Lung (tissue), 12 donors: ENCODE measurements around the gene CDK12. TPM values are rescaled to one million over a fixed set of nuclear protein-coding genes. Genes with fewer than 3 reads are reported as not detected.

Experiments
- ATAC-seq: fragments of 200-7000 bp; cut with Tn5 transposase; one replicate; pipeline ENCODE4 v1.9.1; 2020; ENCODE audit warnings: moderate number of reproducible peaks; ENCODE audit not compliant: insufficient read depth, low FRiP score
- DNase-seq, 3 donors: peaks; one replicate each; pipeline ENCODE4 v3.0.0-alpha.2; 2013 to 2017
- H3K27ac ChIP-seq, 2 donors: one replicate each; pipeline ENCODE4 v1.5.1; 2013; ENCODE audit warnings: mild to moderate bottlenecking in 2 of 2, moderate library complexity in 2 of 2, control low read depth in 1 of 2, inconsistent platforms in 1 of 2, low read depth in 1 of 2, low read length in 1 of 2
- H3K27me3 ChIP-seq, 3 donors: one replicate each; pipeline ENCODE4 v1.5.1; 2013; ENCODE audit warnings: low read length in 2 of 3; ENCODE audit not compliant: control insufficient read depth in 3 of 3, insufficient read depth in 3 of 3
- H3K36me3 ChIP-seq, 4 donors: one replicate each; pipeline ENCODE4 v1.5.1; 2013; ENCODE audit warnings: low read length in 4 of 4, mild to moderate bottlenecking in 1 of 4, moderate library complexity in 1 of 4; ENCODE audit not compliant: control insufficient read depth in 4 of 4, insufficient read depth in 4 of 4
- H3K4me1 ChIP-seq, 5 donors: one replicate each; pipeline ENCODE4 v1.5.1; 2013; ENCODE audit warnings: low read length in 5 of 5, mild to moderate bottlenecking in 2 of 5, moderate library complexity in 1 of 5; ENCODE audit not compliant: control insufficient read depth in 5 of 5, insufficient read depth in 5 of 5
- H3K4me3 ChIP-seq: one replicate; pipeline ENCODE4 v1.5.1; 2013; ENCODE audit warnings: mild to moderate bottlenecking, control low read depth, moderate library complexity
- H3K9ac ChIP-seq, 2 donors: one replicate each; pipeline ENCODE4 v1.5.1; 2013; ENCODE audit warnings: low read length in 2 of 2, control low read depth in 1 of 2; ENCODE audit not compliant: insufficient read depth in 1 of 2
- H3K9me3 ChIP-seq, 4 donors: one replicate each; pipeline ENCODE4 v1.5.1; 2013; ENCODE audit warnings: low read length in 3 of 4, mild to moderate bottlenecking in 1 of 4, moderate library complexity in 1 of 4; ENCODE audit not compliant: control insufficient read depth in 4 of 4, insufficient read depth in 3 of 4
- WGBS, 2 donors: extraction: QIAGEN DNeasy Blood & Tissue Kit; methylation state at CpG; one replicate each; pipeline ENCODE4 v1.1.7; 2013; 5-methylcytosine and 5-hydroxymethylcytosine counted together
- polyA plus RNA-seq, 2 donors: library from polyadenylated mRNA; stranded (reverse); fragments of 200-250 nt; gene quantifications; one replicate each; pipeline ENCODE4 v1.2.1, GENCODE V29; 2013
- total RNA-seq, 2 donors: library from RNA; depleted of rRNA in 1 of 2; stranded (reverse); fragments of >200 nt in 1 of 2; gene quantifications; one replicate each; pipeline ENCODE4 v1.2.1, GENCODE V29; 2014 to 2021
- TF ChIP-seq, protein P1 (sequence below): IDR thresholded peaks from 2 replicates; pipeline ENCODE4 v1.5.1; 2012; ENCODE audit warnings: mild to moderate bottlenecking; ENCODE audit errors: control extremely low read depth, extremely low read depth
- donor health status: control.
- donor health status: control.
- donor health status: Bipolar disorder and iron deficiency.
- donor health status: healthy.
- donor health status: DM: yes; HTN: yes; CAD: no.

The CDK12 gene
- total and polyA plus RNA-seq, 4 donors = 12.3 to 56.2 (median 35.5) TPM

GRCh38 chr17:39556423-39556822 is 95.1 kb downstream of the CDK12 start:
- peaks cover 0 to 6% (median 0%) of the 10 kb centered on the region in 5 donors for H3K4me1 ChIP-seq
- H3K36me3 ChIP-seq = peaks cover 5 to 41% (median 25%) of the 10 kb centered on the region in 4 donors
- H3K27me3 ChIP-seq = no peaks in the 10 kb centered on the region
- WGBS, 2 donors = 59 to 94% methylated on average over 1 of the region's 1 CpG
- no peak for ATAC-seq
- peak; percentile 64 to 67 (median 66) for DNase-seq
- H3K9ac ChIP-seq = no peak overlapping the region
- no peaks in the 10 kb centered on the region for H3K9me3 ChIP-seq
- TF ChIP-seq, protein P1, sequence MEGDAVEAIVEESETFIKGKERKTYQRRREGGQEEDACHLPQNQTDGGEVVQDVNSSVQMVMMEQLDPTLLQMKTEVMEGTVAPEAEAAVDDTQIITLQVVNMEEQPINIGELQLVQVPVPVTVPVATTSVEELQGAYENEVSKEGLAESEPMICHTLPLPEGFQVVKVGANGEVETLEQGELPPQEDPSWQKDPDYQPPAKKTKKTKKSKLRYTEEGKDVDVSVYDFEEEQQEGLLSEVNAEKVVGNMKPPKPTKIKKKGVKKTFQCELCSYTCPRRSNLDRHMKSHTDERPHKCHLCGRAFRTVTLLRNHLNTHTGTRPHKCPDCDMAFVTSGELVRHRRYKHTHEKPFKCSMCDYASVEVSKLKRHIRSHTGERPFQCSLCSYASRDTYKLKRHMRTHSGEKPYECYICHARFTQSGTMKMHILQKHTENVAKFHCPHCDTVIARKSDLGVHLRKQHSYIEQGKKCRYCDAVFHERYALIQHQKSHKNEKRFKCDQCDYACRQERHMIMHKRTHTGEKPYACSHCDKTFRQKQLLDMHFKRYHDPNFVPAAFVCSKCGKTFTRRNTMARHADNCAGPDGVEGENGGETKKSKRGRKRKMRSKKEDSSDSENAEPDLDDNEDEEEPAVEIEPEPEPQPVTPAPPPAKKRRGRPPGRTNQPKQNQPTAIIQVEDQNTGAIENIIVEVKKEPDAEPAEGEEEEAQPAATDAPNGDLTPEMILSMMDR = no peak
- H3K27ac ChIP-seq = no peak overlapping the region
- no peak overlapping the region for H3K4me3 ChIP-seq

- Histone ChIP-seq H3K27ac (no peak overlapping the region), H3K4me3 (no peak overlapping the region), H3K9ac (no peak overlapping the region), H3K27me3 (no peaks in the 10 kb centered on the region), H3K36me3 (peaks cover 4 to 19% (median 8%) of the 10 kb centered on the region in 4 donors), H3K4me1 (peaks cover 0 to 29% (median 9%) of the 10 kb centered on the region in 5 donors), H3K9me3 (no peaks in the 10 kb centered on the region)
- TF ChIP-seq, protein P1 = no peak
- WGBS, 2 donors = 73 to 88% methylated on average over 1 of the region's 1 CpG
- DNase-seq (no peak), ATAC-seq (no peak)
Measured at GRCh38 chr17:39562395-39562794, 101.1 kb downstream of the CDK12 start.

DNA sequence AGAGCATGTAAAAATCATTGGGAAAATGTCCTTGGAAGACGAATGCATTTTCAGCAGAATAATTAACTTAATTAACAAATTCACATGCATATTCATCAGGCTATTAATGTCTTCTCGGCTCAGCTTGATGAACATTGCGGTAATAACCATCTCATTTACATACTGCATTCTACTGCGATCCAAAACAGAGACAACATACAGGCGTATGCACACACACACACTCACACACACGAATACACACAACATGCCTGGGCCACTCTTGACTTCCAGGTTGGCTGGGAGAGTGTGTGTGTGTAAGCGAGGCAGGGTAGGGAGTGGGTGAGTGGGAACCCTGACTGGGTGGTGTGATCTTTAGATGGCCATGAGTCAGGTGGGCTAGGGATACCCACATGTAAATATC is 101.7 kb downstream of the CDK12 start:
- TF ChIP-seq, protein P1 = no peak
- Histone ChIP-seq H3K9me3 (no peaks in the 10 kb centered on the region), H3K4me1 (peaks cover 0 to 29% (median 9%) of the 10 kb centered on the region in 5 donors), H3K27ac (no peak overlapping the region), H3K27me3 (no peaks in the 10 kb centered on the region), H3K9ac (no peak overlapping the region), H3K4me3 (no peak overlapping the region), H3K36me3 (peaks cover 0 to 19% (median 8%) of the 10 kb centered on the region in 4 donors)
- DNase-seq = peak in 1 of 3 donors; percentile 18
- ATAC-seq = no peak
- WGBS, 2 donors = 89 to 94% methylated on average over 7 of the region's 7 CpGs

DNA sequence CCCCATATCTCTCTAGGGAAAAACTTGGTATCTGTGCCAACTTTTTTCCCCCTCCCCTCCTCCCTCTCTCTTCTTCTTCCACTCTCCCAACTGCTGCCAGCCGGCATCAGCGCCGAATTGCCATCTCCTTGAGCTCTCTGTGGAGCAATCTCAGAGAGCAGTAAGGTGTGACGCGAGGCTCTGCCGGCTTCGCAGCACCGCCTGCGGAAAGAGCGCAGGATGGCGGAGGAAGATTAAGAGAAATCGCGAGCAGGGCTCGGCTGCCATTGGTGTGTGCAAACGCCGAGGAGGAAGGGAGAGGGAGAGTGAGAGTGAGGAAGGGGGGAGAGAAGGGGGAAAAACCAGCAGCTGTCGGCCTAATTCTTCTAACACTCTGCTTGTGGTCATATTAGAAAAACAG is 102.2 kb downstream of the CDK12 start:
- Histone ChIP-seq H3K9me3 (no peaks in the 10 kb centered on the region), H3K9ac (no peak overlapping the region), H3K36me3 (peaks cover 0 to 19% (median 8%) of the 10 kb centered on the region in 4 donors), H3K27ac (no peak overlapping the region), H3K27me3 (no peaks in the 10 kb centered on the region), H3K4me1 (peaks cover 0 to 29% (median 9%) of the 10 kb centered on the region in 5 donors), H3K4me3 (no peak overlapping the region)
- ATAC-seq (no peak), DNase-seq (peak; percentile 55 to 67 (median 64))
- WGBS, 2 donors = 38 to 55% methylated on average over 17 of the region's 17 CpGs
- TF ChIP-seq, protein P1 = no peak
